Common myeloid progenitor, CD34-positive (primary cell): Measurements from ENCODE around the gene SCAP.

Experiments used
- CTCF ChIA-PET: fragments of 350-600 bp; sonication (Branson Sonifier 250); formaldehyde crosslinking; loops from one replicate; lab custom pipeline; 2021; ENCODE audit warnings: antibody characterized with exemption; lab: Charles Lee
- POLR2A ChIA-PET: fragments of 350-600 bp; sonication (Branson Sonifier 250); formaldehyde crosslinking; loops from one replicate; lab custom pipeline; 2021; ENCODE audit warnings: antibody characterized with exemption; lab: Charles Lee
- DNase-seq, 3 donors: peaks; one replicate each; pipeline versions ENCODE4 v3.0.0 to v3.0.0-alpha.2; 2013
- H3K27ac ChIP-seq, 2 experiments: 1 replicate in 1 of 2; 2 replicates in 1 of 2; pipeline ENCODE4 v1.7.0; 2013; ENCODE audit warnings: inconsistent platforms in 2 of 2, low read length in 2 of 2, mild to moderate bottlenecking in 2 of 2, low read depth in 1 of 2, moderate library complexity in 1 of 2; ENCODE audit not compliant: severe bottlenecking in 2 of 2, insufficient read depth in 1 of 2, poor library complexity in 1 of 2
- H3K27me3 ChIP-seq, 5 experiments: replicated peaks in 2 of 5; 1 replicate in 3 of 5; 2 replicates in 2 of 5; pipeline versions ENCODE4 v1.6.1 to v1.7.0; 2013; ENCODE audit warnings: low read length in 4 of 5, mild to moderate bottlenecking in 2 of 5, moderate library complexity in 2 of 5, inconsistent platforms in 1 of 5; ENCODE audit not compliant: insufficient read depth in 5 of 5, control insufficient read depth in 4 of 5
- H3K36me3 ChIP-seq, 4 experiments: 1 replicate in 2 of 4; 2 replicates in 2 of 4; pipeline versions ENCODE4 v1.6.1 to v1.7.0; 2013; ENCODE audit warnings: low read length in 3 of 4, control low read depth in 1 of 4, mild to moderate bottlenecking in 1 of 4; ENCODE audit not compliant: control insufficient read depth in 4 of 4, insufficient read depth in 4 of 4
- H3K4me1 ChIP-seq, 4 experiments: 1 replicate in 3 of 4; 2 replicates in 1 of 4; pipeline versions ENCODE4 v1.6.1 to v1.7.1; 2013; ENCODE audit warnings: low read length in 3 of 4, mild to moderate bottlenecking in 3 of 4, control low read depth in 1 of 4, inconsistent platforms in 1 of 4, moderate library complexity in 1 of 4; ENCODE audit not compliant: control insufficient read depth in 4 of 4, insufficient read depth in 4 of 4; ENCODE audit errors: control extremely low read depth in 1 of 4
- H3K4me3 ChIP-seq, 7 experiments: 1 replicate in 4 of 7; 2 replicates in 3 of 7; pipeline versions ENCODE4 v1.5.1 to v1.7.0; 2013; ENCODE audit warnings: mild to moderate bottlenecking in 7 of 7, low read length in 6 of 7, moderate library complexity in 6 of 7, inconsistent platforms in 2 of 7, low read depth in 2 of 7, control low read depth in 1 of 7; ENCODE audit not compliant: insufficient read depth in 4 of 7, control insufficient read depth in 1 of 7; ENCODE audit errors: extremely low read depth in 1 of 7
- H3K9me3 ChIP-seq, 5 experiments: 1 replicate in 4 of 5; 2 replicates in 1 of 5; pipeline versions ENCODE4 v1.6.1 to v1.7.1; 2013; ENCODE audit warnings: low read length in 4 of 5, mild to moderate bottlenecking in 2 of 5, inconsistent platforms in 1 of 5, low read depth in 1 of 5, moderate library complexity in 1 of 5; ENCODE audit not compliant: control insufficient read depth in 4 of 5, insufficient read depth in 2 of 5; ENCODE audit errors: control extremely low read depth in 1 of 5
- WGBS: methylation state at CpG from one replicate; pipeline ENCODE4 v1.1.5; 2013; ENCODE audit not compliant: insufficient coverage; 5-methylcytosine and 5-hydroxymethylcytosine counted together

SCAP gene

GRCh38 chr3:47392933-47393332 lies 82.8 kb downstream of the SCAP start:
- H3K27ac ChIP-seq: no peak overlapping the region
- H3K4me1 ChIP-seq: no peaks in the 10 kb centered on the region
- peaks cover 4 to 30% (median 19%) of the 10 kb centered on the region in 4 experiments for H3K36me3 ChIP-seq
- ChIA-PET POLR2A (no interaction called here), CTCF (interaction anchor here (1.6 kb wide), 1 partner anchor 29 kb away, joined by 3 read pairs; no protein-coding TSS in a partner anchor)
- DNase-seq: no peak
- no peak overlapping the region for H3K4me3 ChIP-seq
- no peaks in the 10 kb centered on the region for H3K9me3 ChIP-seq
- WGBS: 94% methylated on average over 2 of the region's 3 CpGs
- no peaks in the 10 kb centered on the region for H3K27me3 ChIP-seq

- Histone ChIP-seq H3K9me3 (no peaks in the 10 kb centered on the region), H3K27ac (no peak overlapping the region), H3K36me3 (peaks cover 2 to 25% (median 10%) of the 10 kb centered on the region in 4 experiments), H3K4me1 (peaks cover 0 to 12% (median 10%) of the 10 kb centered on the region in 4 experiments), H3K4me3 (no peak overlapping the region), H3K27me3 (no peaks in the 10 kb centered on the region)
- POLR2A ChIA-PET: no interaction called here
- DNase-seq: no peak
- CTCF ChIA-PET: no interaction called here
- WGBS: 100% methylated on average over 1 of the region's 2 CpGs
Measured at GRCh38 chr3:47385796-47386195, 89.9 kb downstream of the SCAP start.

- Histone ChIP-seq H3K4me3 (no peak overlapping the region), H3K27me3 (no peaks in the 10 kb centered on the region), H3K27ac (no peak overlapping the region), H3K4me1 (peaks cover 0 to 18% (median 13%) of the 10 kb centered on the region in 4 experiments), H3K9me3 (no peaks in the 10 kb centered on the region), H3K36me3 (peaks cover 2 to 25% (median 9%) of the 10 kb centered on the region in 4 experiments)
- POLR2A ChIA-PET: no interaction called here
- no peak for DNase-seq
- WGBS: 100% methylated on average over 4 of the region's 4 CpGs
- CTCF ChIA-PET: no interaction called here
Measured at GRCh38 chr3:47385007-47385406, 90.7 kb downstream of the SCAP start.

GRCh38 chr3:47384425-47384824 lies 91.3 kb downstream of the SCAP start:
- Histone ChIP-seq H3K9me3 (no peaks in the 10 kb centered on the region), H3K27me3 (no peaks in the 10 kb centered on the region), H3K4me3 (no peak overlapping the region), H3K36me3 (peaks cover 2 to 25% (median 9%) of the 10 kb centered on the region in 4 experiments), H3K4me1 (peaks cover 2 to 24% (median 19%) of the 10 kb centered on the region in 4 experiments), H3K27ac (no peak overlapping the region)
- POLR2A ChIA-PET: no interaction called here
- DNase-seq: no peak
- WGBS: 100% methylated on average over 3 of the region's 4 CpGs
- CTCF ChIA-PET: no interaction called here

GRCh38 chr3:47381317-47382157 lies 94.2 kb downstream of the SCAP start:
- POLR2A ChIA-PET: interaction anchor here (0.6 kb wide), 3 partner anchors 9 to 210 kb away, joined by 3 read pairs; no protein-coding TSS in a partner anchor
- no peaks in the 10 kb centered on the region for H3K27me3 ChIP-seq
- no peaks in the 10 kb centered on the region for H3K9me3 ChIP-seq

GRCh38 chr3:47380601-47381316 lies 95.0 kb downstream of the SCAP start, which contains the start of gene PTPN23:
Gene PTPN23, plus strand, starts transcription at chr3:47381021. Its CDS starts 76 bp downstream, at chr3:47381097.
- CTCF ChIA-PET: interaction anchor here (0.9 to 1.7 kb wide), 3 partner anchors 9 to 18 kb away, joined by 3 to 5 read pairs (median 3); no protein-coding TSS in a partner anchor
- H3K4me1 ChIP-seq: peaks cover 7 to 35% (median 28%) of the 10 kb centered on the region in 4 experiments
- DNase-seq: peak; percentile 98 to 99 (median 98)
- H3K27me3 ChIP-seq: no peaks in the 10 kb centered on the region
- H3K4me3 ChIP-seq: peak within 1 kb of the TSS; percentile 69 to 95 (median 85)
- POLR2A ChIA-PET: interaction anchor here (1.1 kb wide), 1 partner anchor 234 kb away, joined by 6 read pairs; no protein-coding TSS in a partner anchor
- peak within 1 kb of the TSS; percentile 94 to 98 for H3K27ac ChIP-seq
- peaks cover 0 to 12% (median 0%) of the 10 kb centered on the region in 4 experiments for H3K36me3 ChIP-seq
- WGBS: under 1% methylated on average over 55 of the region's 61 CpGs
- no peaks in the 10 kb centered on the region for H3K9me3 ChIP-seq

More at GRCh38 chr3:47381317-47382157, 94.2 kb downstream of the SCAP start:
- H3K36me3 ChIP-seq: peaks cover 0 to 15% (median 0%) of the 10 kb centered on the region in 4 experiments
- H3K27ac ChIP-seq: peak overlapping the region; percentile 94 to 98
- 9% methylated on average over 42 of the region's 44 CpGs for WGBS
- H3K4me3 ChIP-seq: peak overlapping the region; percentile 69 to 95 (median 85)
- peaks cover 7 to 35% (median 28%) of the 10 kb centered on the region in 4 experiments for H3K4me1 ChIP-seq
- DNase-seq: peak; percentile 83 to 92 (median 91)
- CTCF ChIA-PET: interaction anchor here (0.9 kb wide), 1 partner anchor 10 kb away, joined by 3 read pairs; no protein-coding TSS in a partner anchor
